HEK293T (cell line): ENCODE data around the gene GPR39.

ENCODE experiments used
- BHLHE40 ChIP-seq: fragments of 450-650 bp; IDR thresholded peaks from 2 replicates; pipeline ENCODE4 v1.6.1; 2016; ENCODE audit warnings: mild to moderate bottlenecking, moderate library complexity, borderline replicate concordance
- ELF4 ChIP-seq: fragments of 450-650 bp; IDR thresholded peaks from 2 replicates; pipeline ENCODE4 v1.6.1; 2017; ENCODE audit warnings: antibody characterized with exemption
- L3MBTL2 ChIP-seq: fragments of 450-650 bp; conservative IDR thresholded peaks from 2 replicates; pipeline ENCODE4 v1.6.1; 2016; ENCODE audit warnings: mild to moderate bottlenecking
- SP1 ChIP-seq: fragments of 450-650 bp; IDR thresholded peaks from 2 replicates; pipeline ENCODE4 v1.6.1; 2017
- SUZ12 ChIP-seq: fragments of 450-650 bp; IDR thresholded peaks from 2 replicates; pipeline ENCODE4 v1.6.1; 2016; ENCODE audit warnings: mild to moderate bottlenecking
- TARDBP ChIP-seq: fragments of 450-650 bp; IDR thresholded peaks from 2 replicates; pipeline ENCODE4 v1.6.1; 2016
- ZNF384 ChIP-seq: fragments of 450-650 bp; IDR thresholded peaks from 2 replicates; pipeline ENCODE4 v1.6.1; 2016

- TF ChIP-seq TARDBP (no peak), BHLHE40 (no peak), SUZ12 (no peak), ELF4 (no peak), L3MBTL2 (no peak), ZNF384 (no peak), SP1 (no peak)
Observed at GRCh38 chr2:132654335-132654734, 237.7 kb downstream of the GPR39 start.
